K562 (cell line): ENCODE measurements around the gene PRDM11. TPM values are rescaled to one million over a fixed set of nuclear protein-coding genes. Genes with fewer than 3 reads are reported as not detected.

Experiments
- ATAC-seq: fragments of 200-7000 bp; cut with Tn5 transposase; 3 replicates; pipeline ENCODE4 v1.9.1; 2020; ENCODE audit warnings: moderate library complexity
- BruUV-seq: library from RNA; stranded (reverse); fragments of 400-500 nt; replicated peaks from 2 replicates; lab custom pipeline; 2021; lab: Mats Ljungman, UMichigan
- CTCF ChIA-PET: fragments of 300-600 bp; formaldehyde crosslinking; extraction: SDS; loops from one replicate; lab custom pipeline; 2021; ENCODE audit warnings: low intra/inter-chr PET ratio; lab: Yijun Ruan, JAX
- POLR2A ChIA-PET: fragments of 300-600, 350-650 bp; sonication (Branson Sonifier 250); formaldehyde crosslinking; extraction: SDS; loops from one replicate; lab custom pipeline; 2021; ENCODE audit warnings: antibody characterized with exemption, inconsistent platforms; lab: Yijun Ruan, JAX
- DNase-seq, 4 experiments: peaks; one replicate each; pipeline versions ENCODE4 v3.0.0 to v3.0.0-alpha.2; 2011 to 2018; ENCODE audit warnings: low spot score in 3 of 4, mixed read lengths in 3 of 4; ENCODE audit errors: extremely low read depth in 1 of 4
- FAIRE-seq: peaks from 2 replicates; lab custom pipeline; 2011; peaks lifted over from hg19 to GRCh38; lab: Jason Lieb, UNC
- H2AFZ ChIP-seq: 2 replicates; pipeline ENCODE4 v1.6.0; 2011; ENCODE audit warnings: low read depth, low read length, control low read depth, inconsistent platforms
- H3K27ac ChIP-seq: fragments of 200-600 bp; 3 replicates; pipeline ENCODE4 v1.8.0; 2011; ENCODE audit warnings: low read depth, mild to moderate bottlenecking, control low read depth, inconsistent platforms, low read length, moderate library complexity, mixed read lengths; ENCODE audit errors: extremely low read depth
- H3K27me3 ChIP-seq, 2 experiments: fragments of 300-600 bp in 1 of 2; 2 replicates in 1 of 2; 3 replicates in 1 of 2; pipeline versions ENCODE4 v1.6.0 to v1.8.0; 2011; ENCODE audit warnings: inconsistent platforms in 2 of 2, low read length in 2 of 2, mild to moderate bottlenecking in 1 of 2, mixed read lengths in 1 of 2, moderate library complexity in 1 of 2; ENCODE audit not compliant: control insufficient read depth in 2 of 2, insufficient read depth in 2 of 2
- H3K36me3 ChIP-seq: fragments of 300-600 bp; 3 replicates; pipeline ENCODE4 v1.8.0; 2011; ENCODE audit warnings: mild to moderate bottlenecking, low read length, inconsistent platforms; ENCODE audit not compliant: control insufficient read depth, insufficient read depth
- H3K4me1 ChIP-seq, 2 experiments: fragments of 200-600 bp in 1 of 2; replicated peaks in 1 of 2; 2 replicates in 1 of 2; 3 replicates in 1 of 2; pipeline versions ENCODE4 v1.5.1 to v1.8.0; 2011; ENCODE audit warnings: inconsistent platforms in 2 of 2, low read length in 2 of 2, mild to moderate bottlenecking in 1 of 2, mixed read lengths in 1 of 2, moderate library complexity in 1 of 2; ENCODE audit not compliant: control insufficient read depth in 2 of 2, insufficient read depth in 2 of 2
- H3K4me2 ChIP-seq: 2 replicates; pipeline ENCODE4 v1.6.1; 2011; ENCODE audit warnings: low read length, control low read depth, inconsistent platforms, mixed read lengths; ENCODE audit not compliant: insufficient read depth
- H3K4me3 ChIP-seq: fragments of 200-600 bp; sonication (generic), shearing (Covaris generic); 2 replicates; pipeline ENCODE4 v1.5.1; 2016; ENCODE audit warnings: control low read depth, inconsistent platforms
- H3K79me2 ChIP-seq: fragments of 200-600 bp; 3 replicates; pipeline ENCODE4 v1.8.0; 2011; ENCODE audit warnings: low read length, inconsistent platforms; ENCODE audit not compliant: control insufficient read depth, insufficient read depth
- H3K9ac ChIP-seq, 2 experiments: 2 replicates each; pipeline versions ENCODE4 v1.6.0 to v1.6.1; 2011; ENCODE audit warnings: low read depth in 2 of 2, low read length in 2 of 2, control low read depth in 1 of 2, inconsistent platforms in 1 of 2, mild to moderate bottlenecking in 1 of 2, mixed read lengths in 1 of 2; ENCODE audit not compliant: insufficient read depth in 1 of 2
- H3K9me1 ChIP-seq: one replicate; pipeline ENCODE4 v1.6.0; 2011; ENCODE audit warnings: inconsistent platforms, mild to moderate bottlenecking, low read length, moderate library complexity; ENCODE audit not compliant: control insufficient read depth, insufficient read depth
- H3K9me3 ChIP-seq: replicated peaks from 2 replicates; pipeline ENCODE4 v1.5.1; 2011; ENCODE audit warnings: low read depth, low read length, inconsistent platforms; ENCODE audit not compliant: control insufficient read depth, insufficient read depth
- H4K20me1 ChIP-seq: replicated peaks from 2 replicates; pipeline ENCODE4 v1.6.1; 2011; ENCODE audit warnings: low read length, inconsistent platforms, mixed read lengths; ENCODE audit not compliant: control insufficient read depth, insufficient read depth
- BCOR ChIP-seq: fragments of 450-650 bp; IDR thresholded peaks from 2 replicates; pipeline ENCODE4 v1.6.1; 2016
- CCNT2 ChIP-seq: IDR thresholded peaks from 2 replicates; pipeline ENCODE4 v1.6.1; 2011; ENCODE audit warnings: borderline replicate concordance, low read depth, mild to moderate bottlenecking, moderate library complexity, mixed read lengths, low read length; ENCODE audit not compliant: insufficient read length; ENCODE audit errors: extremely low read depth
- CEBPG ChIP-seq, 3 experiments: fragments of 200-800 bp in 1 of 3; sonication (Bioruptor generic) in 1 of 3; sonication (generic) in 1 of 3; formaldehyde crosslinking in 1 of 3; IDR thresholded peaks in 2 of 3; conservative IDR thresholded peaks in 1 of 3; 2 replicates each; pipeline versions ENCODE4 v1.6.1 to v1.8.0; 2016 to 2022; ENCODE audit warnings: missing compliant biosample characterization in 2 of 3, missing genetic modification characterization in 2 of 3, mild to moderate bottlenecking in 1 of 3, missing genetic modification reagents in 1 of 3
- PCBP1 ChIP-seq: fragments of 200-400 bp; formaldehyde crosslinking; IDR thresholded peaks from 2 replicates; pipeline ENCODE4 v1.6.1; 2018; ENCODE audit warnings: mild to moderate bottlenecking, low read depth, low read length; ENCODE audit not compliant: poor library complexity, severe bottlenecking
- PHF20 ChIP-seq: fragments of 450-650 bp; IDR thresholded peaks from 2 replicates; pipeline ENCODE4 v1.6.1; 2018; ENCODE audit not compliant: partially characterized antibody
- POLR3G ChIP-seq: IDR thresholded peaks from 2 replicates; pipeline ENCODE4 v1.6.1; 2011; ENCODE audit not compliant: insufficient read length, insufficient replicate concordance; ENCODE audit errors: extremely low read depth
- RFX1 ChIP-seq: fragments of 450-650 bp; IDR thresholded peaks from 2 replicates; pipeline ENCODE4 v1.6.1; 2016; ENCODE audit warnings: mild to moderate bottlenecking, moderate library complexity
- ZNF165 ChIP-seq: fragments of 250-450 bp; sonication (Bioruptor Pico); IDR thresholded peaks from 2 replicates; pipeline ENCODE4 v1.4.0; 2020; ENCODE audit warnings: borderline replicate concordance
- WGBS: fragments of 100-300 bp; shearing (Covaris generic); methylation state at CpG from one replicate; pipeline ENCODE4 v1.1.6; 2016; ENCODE audit warnings: low coverage, mixed read lengths; ENCODE audit not compliant: insufficient coverage; ENCODE audit errors: missing lambda C conversion rate; 5-methylcytosine and 5-hydroxymethylcytosine counted together
- in situ Hi-C: fragments of 300-500 bp; cut with MboI; formaldehyde crosslinking; loops from 4 replicates; pipeline ENCODE4 v1.15.0; 2018; ENCODE audit warnings: inconsistent platforms, mixed read lengths
- intact Hi-C: fragments of 100-400 bp; cut with micrococcal nuclease; formaldehyde crosslinking; loops from 2 replicates; pipeline ENCODE4 v1.14.2; 2022
- polyA plus RNA-seq, 8 experiments: library from polyadenylated mRNA; depleted of rRNA in 4 of 8; stranded (reverse) in 5 of 8; unstranded in 3 of 8; fragments of >200 nt; fragmentation: Nextera tagmentation in 2 of 8; fragmentation: Illumina TruSeq in 1 of 8; extraction: Ambion mirVana in 2 of 8; extraction: Trizol in 1 of 8; gene quantifications; 2 replicates each; pipeline versions ENCODE4 v1.2.1 to v1.2.3, GENCODE V29; 2011 to 2014; ENCODE audit warnings: inconsistent platforms in 1 of 8, missing spikeins in 1 of 8
- total RNA-seq, 7 experiments: library from RNA; depleted of rRNA in 6 of 7; stranded (reverse); fragments of >200 nt in 6 of 7; fragmentation: Illumina TruSeq in 2 of 7; extraction: Trizol in 2 of 7; gene quantifications; 2 replicates each; pipeline versions ENCODE4 v1.2.1 to v1.2.3, GENCODE V29; 2011 to 2021; ENCODE audit warnings: low replicate concordance in 1 of 7
- TF ChIP-seq, protein P1 (sequence below): fragments of 450-650 bp; IDR thresholded peaks from 2 replicates; pipeline ENCODE4 v1.6.1; 2016; ENCODE audit warnings: mild to moderate bottlenecking, moderate library complexity

Gene PRDM11
- total and polyA plus RNA-seq, 9 of the 15 experiments (the other 6 are each of a cell fraction or from before 2014, with no cell fraction given), result 0.01 to 1.1 (median 0.29) TPM

GRCh38 chr11:45145379-45146071 is 914 bp upstream of the PRDM11 start:
- in situ Hi-C loops (no loop called here), intact Hi-C loops (no loop called here)
- ChIA-PET CTCF (no interaction called here), POLR2A (interaction anchor here (0.7 kb wide), 1 partner anchor 464 kb away, joined by 3 read pairs; no protein-coding TSS in a partner anchor)
- Histone ChIP-seq H3K9me1 (no peaks in the 10 kb centered on the region), H3K4me3 (no peak overlapping the region), H3K36me3 (no peaks in the 10 kb centered on the region), H3K79me2 (no peaks in the 10 kb centered on the region), H3K4me2 (0 out of 2 replicates have a peak overlapping the region, but pooled peaks have one; percentile 50), H3K9ac (no peak overlapping the region), H4K20me1 (no peaks in the 10 kb centered on the region), H2AFZ (no peak overlapping the region), H3K4me1 (peaks cover 0 to 10% of the 10 kb centered on the region in 2 experiments; a peak in 3 of 5 replicates), H3K27ac (no peak overlapping the region), H3K9me3 (no peaks in the 10 kb centered on the region), H3K27me3 (peaks cover 8 to 31% of the 10 kb centered on the region in 2 experiments; a peak in 3 of 5 replicates)
- ATAC-seq (no peak), DNase-seq (peak in 1 of 4 experiments; percentile 25), FAIRE-seq (no peak)
- WGBS, result 25% methylated on average over 22 of the region's 23 CpGs
- BruUV-seq, result no TSS peak
- TF ChIP-seq RFX1, result peak; percentile 66
- no peak for TF ChIP-seq PHF20
- TF ChIP-seq POLR3G, result no peak
- TF ChIP-seq ZNF165, result no peak
- TF ChIP-seq PCBP1, result no peak
- TF ChIP-seq BCOR, result peak; percentile 42; the same call in 1 of the 2 replicates
- no peak for TF ChIP-seq CCNT2
- no peak for TF ChIP-seq CEBPG (CRISPR knock-in tag; IDR thresholded peaks at IDR 0.05)
- TF ChIP-seq CEBPG (tag; conservative IDR thresholded peaks at IDR 0.05 in 1 of 2, IDR thresholded peaks at IDR 0.05 in 1 of 2), result no peak
- TF ChIP-seq, protein P1, sequence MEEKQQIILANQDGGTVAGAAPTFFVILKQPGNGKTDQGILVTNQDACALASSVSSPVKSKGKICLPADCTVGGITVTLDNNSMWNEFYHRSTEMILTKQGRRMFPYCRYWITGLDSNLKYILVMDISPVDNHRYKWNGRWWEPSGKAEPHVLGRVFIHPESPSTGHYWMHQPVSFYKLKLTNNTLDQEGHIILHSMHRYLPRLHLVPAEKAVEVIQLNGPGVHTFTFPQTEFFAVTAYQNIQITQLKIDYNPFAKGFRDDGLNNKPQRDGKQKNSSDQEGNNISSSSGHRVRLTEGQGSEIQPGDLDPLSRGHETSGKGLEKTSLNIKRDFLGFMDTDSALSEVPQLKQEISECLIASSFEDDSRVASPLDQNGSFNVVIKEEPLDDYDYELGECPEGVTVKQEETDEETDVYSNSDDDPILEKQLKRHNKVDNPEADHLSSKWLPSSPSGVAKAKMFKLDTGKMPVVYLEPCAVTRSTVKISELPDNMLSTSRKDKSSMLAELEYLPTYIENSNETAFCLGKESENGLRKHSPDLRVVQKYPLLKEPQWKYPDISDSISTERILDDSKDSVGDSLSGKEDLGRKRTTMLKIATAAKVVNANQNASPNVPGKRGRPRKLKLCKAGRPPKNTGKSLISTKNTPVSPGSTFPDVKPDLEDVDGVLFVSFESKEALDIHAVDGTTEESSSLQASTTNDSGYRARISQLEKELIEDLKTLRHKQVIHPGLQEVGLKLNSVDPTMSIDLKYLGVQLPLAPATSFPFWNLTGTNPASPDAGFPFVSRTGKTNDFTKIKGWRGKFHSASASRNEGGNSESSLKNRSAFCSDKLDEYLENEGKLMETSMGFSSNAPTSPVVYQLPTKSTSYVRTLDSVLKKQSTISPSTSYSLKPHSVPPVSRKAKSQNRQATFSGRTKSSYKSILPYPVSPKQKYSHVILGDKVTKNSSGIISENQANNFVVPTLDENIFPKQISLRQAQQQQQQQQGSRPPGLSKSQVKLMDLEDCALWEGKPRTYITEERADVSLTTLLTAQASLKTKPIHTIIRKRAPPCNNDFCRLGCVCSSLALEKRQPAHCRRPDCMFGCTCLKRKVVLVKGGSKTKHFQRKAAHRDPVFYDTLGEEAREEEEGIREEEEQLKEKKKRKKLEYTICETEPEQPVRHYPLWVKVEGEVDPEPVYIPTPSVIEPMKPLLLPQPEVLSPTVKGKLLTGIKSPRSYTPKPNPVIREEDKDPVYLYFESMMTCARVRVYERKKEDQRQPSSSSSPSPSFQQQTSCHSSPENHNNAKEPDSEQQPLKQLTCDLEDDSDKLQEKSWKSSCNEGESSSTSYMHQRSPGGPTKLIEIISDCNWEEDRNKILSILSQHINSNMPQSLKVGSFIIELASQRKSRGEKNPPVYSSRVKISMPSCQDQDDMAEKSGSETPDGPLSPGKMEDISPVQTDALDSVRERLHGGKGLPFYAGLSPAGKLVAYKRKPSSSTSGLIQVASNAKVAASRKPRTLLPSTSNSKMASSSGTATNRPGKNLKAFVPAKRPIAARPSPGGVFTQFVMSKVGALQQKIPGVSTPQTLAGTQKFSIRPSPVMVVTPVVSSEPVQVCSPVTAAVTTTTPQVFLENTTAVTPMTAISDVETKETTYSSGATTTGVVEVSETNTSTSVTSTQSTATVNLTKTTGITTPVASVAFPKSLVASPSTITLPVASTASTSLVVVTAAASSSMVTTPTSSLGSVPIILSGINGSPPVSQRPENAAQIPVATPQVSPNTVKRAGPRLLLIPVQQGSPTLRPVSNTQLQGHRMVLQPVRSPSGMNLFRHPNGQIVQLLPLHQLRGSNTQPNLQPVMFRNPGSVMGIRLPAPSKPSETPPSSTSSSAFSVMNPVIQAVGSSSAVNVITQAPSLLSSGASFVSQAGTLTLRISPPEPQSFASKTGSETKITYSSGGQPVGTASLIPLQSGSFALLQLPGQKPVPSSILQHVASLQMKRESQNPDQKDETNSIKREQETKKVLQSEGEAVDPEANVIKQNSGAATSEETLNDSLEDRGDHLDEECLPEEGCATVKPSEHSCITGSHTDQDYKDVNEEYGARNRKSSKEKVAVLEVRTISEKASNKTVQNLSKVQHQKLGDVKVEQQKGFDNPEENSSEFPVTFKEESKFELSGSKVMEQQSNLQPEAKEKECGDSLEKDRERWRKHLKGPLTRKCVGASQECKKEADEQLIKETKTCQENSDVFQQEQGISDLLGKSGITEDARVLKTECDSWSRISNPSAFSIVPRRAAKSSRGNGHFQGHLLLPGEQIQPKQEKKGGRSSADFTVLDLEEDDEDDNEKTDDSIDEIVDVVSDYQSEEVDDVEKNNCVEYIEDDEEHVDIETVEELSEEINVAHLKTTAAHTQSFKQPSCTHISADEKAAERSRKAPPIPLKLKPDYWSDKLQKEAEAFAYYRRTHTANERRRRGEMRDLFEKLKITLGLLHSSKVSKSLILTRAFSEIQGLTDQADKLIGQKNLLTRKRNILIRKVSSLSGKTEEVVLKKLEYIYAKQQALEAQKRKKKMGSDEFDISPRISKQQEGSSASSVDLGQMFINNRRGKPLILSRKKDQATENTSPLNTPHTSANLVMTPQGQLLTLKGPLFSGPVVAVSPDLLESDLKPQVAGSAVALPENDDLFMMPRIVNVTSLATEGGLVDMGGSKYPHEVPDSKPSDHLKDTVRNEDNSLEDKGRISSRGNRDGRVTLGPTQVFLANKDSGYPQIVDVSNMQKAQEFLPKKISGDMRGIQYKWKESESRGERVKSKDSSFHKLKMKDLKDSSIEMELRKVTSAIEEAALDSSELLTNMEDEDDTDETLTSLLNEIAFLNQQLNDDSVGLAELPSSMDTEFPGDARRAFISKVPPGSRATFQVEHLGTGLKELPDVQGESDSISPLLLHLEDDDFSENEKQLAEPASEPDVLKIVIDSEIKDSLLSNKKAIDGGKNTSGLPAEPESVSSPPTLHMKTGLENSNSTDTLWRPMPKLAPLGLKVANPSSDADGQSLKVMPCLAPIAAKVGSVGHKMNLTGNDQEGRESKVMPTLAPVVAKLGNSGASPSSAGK, result no peak
